ENCODE results near the gene DVL2.

DNA sequence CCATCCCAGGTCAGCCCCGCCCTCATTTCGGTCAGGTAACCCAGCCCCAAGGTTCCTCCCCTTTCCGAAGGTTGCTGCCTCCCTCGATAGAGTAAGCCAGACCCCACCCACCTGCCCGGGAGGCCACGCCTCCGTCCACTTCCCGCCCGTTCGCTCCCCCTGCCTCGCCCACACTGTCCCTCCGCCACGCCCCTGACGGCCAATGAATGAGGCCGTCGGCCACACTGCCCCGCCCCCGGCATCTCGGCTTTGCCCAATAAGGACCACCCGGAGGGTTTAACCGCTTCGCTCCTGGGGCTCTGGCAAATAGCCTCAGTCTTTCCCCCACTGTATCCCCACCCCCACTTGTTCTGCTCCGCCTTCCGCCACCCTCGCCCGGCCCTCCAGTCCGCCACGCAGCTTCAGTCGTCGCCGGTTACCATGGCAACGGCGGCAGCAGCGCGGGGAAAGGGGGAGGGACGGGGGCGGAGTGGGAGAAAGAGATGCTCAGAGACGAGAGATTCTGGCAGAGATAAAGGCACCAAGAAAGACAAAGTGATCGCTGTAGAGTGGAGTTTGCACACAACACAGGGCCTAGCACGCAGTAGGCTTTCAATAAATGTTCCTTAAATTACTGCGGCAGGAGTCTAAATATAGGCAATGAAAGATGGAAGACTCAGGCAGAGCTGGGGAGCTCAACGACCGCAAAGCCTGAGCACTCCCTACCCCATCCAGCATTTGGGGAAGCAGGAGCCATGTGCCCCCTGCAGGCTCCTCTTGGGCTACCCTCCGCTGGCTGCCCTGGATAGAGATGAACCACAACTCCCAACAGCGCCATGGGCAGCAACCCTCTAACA is 19.8 kb downstream of the DVL2 start:
- TF ChIP-seq, protein P1, sequence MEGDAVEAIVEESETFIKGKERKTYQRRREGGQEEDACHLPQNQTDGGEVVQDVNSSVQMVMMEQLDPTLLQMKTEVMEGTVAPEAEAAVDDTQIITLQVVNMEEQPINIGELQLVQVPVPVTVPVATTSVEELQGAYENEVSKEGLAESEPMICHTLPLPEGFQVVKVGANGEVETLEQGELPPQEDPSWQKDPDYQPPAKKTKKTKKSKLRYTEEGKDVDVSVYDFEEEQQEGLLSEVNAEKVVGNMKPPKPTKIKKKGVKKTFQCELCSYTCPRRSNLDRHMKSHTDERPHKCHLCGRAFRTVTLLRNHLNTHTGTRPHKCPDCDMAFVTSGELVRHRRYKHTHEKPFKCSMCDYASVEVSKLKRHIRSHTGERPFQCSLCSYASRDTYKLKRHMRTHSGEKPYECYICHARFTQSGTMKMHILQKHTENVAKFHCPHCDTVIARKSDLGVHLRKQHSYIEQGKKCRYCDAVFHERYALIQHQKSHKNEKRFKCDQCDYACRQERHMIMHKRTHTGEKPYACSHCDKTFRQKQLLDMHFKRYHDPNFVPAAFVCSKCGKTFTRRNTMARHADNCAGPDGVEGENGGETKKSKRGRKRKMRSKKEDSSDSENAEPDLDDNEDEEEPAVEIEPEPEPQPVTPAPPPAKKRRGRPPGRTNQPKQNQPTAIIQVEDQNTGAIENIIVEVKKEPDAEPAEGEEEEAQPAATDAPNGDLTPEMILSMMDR (conservative IDR thresholded peaks at IDR 0.05; ENCODE audit: low read depth, low read length): peak; percentile 66
- no peak for TF ChIP-seq EZH2 (IDR thresholded peaks at IDR 0.05; ENCODE audit: borderline replicate concordance, low read depth, low read length, poor library complexity, severe bottlenecking)
